GM12874 (cell line): ENCODE results near the gene FAXDC2.
A peak's percentile ranks its signal among the peaks of the same experiment; 100 is the strongest.

Source experiments
- CTCF ChIP-seq: IDR thresholded peaks from 2 replicates; pipeline ENCODE4 v1.5.1; 2011; ENCODE audit warnings: low read depth, mild to moderate bottlenecking, control low read depth, low read length, moderate library complexity; ENCODE audit not compliant: insufficient read depth

The FAXDC2 gene

GRCh38 chr5:154815684-154816247 is 34.6 kb downstream of the FAXDC2 start:
- no peak for TF ChIP-seq CTCF

- TF ChIP-seq CTCF: no peak
These were observed 35.4 kb downstream of the FAXDC2 start for GRCh38 chr5:154815025-154815424.

- no peak for TF ChIP-seq CTCF
These were observed 36.7 kb downstream of the FAXDC2 start for GRCh38 chr5:154813736-154814135.

GRCh38 chr5:154813158-154813557 is 37.2 kb downstream of the FAXDC2 start:
- TF ChIP-seq CTCF: no peak

GRCh38 chr5:154811653-154812465 is 38.5 kb downstream of the FAXDC2 start:
- peak; percentile 78 for TF ChIP-seq CTCF

GRCh38 chr5:154811239-154811638 is 39.2 kb downstream of the FAXDC2 start:
- no peak for TF ChIP-seq CTCF

GRCh38 chr5:154806176-154806575 is 44.2 kb downstream of the FAXDC2 start:
- TF ChIP-seq CTCF: no peak
